Activated B cell treated with CpG ODN at 0.5 μM for 24 hours (primary cell): Measurements from ENCODE around the gene TMEM181. TPM values are rescaled to one million over a fixed set of nuclear protein-coding genes. Genes with fewer than 3 reads are reported as not detected.

Source experiments
- ATAC-seq: fragments of 200-7000 bp; cut with Tn5 transposase; one replicate; pipeline ENCODE4 v1.10.0; 2021; ENCODE audit warnings: low read depth, mild to moderate bottlenecking, moderate library complexity
- CTCF ChIA-PET: fragments of 350-600 bp; sonication (Branson Sonifier 250); formaldehyde crosslinking; loops from one replicate; lab custom pipeline; 2021; ENCODE audit warnings: antibody characterized with exemption; lab: Charles Lee
- POLR2A ChIA-PET: fragments of 350-600 bp; sonication (Branson Sonifier 250); formaldehyde crosslinking; loops from one replicate; lab custom pipeline; 2021; ENCODE audit warnings: antibody characterized with exemption; lab: Charles Lee
- DNase-seq: peaks from one replicate; pipeline ENCODE4 v3.0.0; 2022
- H3K27ac Mint-ChIP-seq: one replicate; pipeline ENCODE4 v1.8.0; 2020; ENCODE audit warnings: mixed read lengths
- H3K27me3 Mint-ChIP-seq: one replicate; pipeline ENCODE4 v1.8.0; 2021; ENCODE audit warnings: mixed read lengths
- H3K36me3 Mint-ChIP-seq: one replicate; pipeline ENCODE4 v1.8.0; 2021; ENCODE audit warnings: low read depth, mixed read lengths
- H3K4me1 Mint-ChIP-seq: one replicate; pipeline ENCODE4 v1.8.0; 2021; ENCODE audit warnings: mixed read lengths
- H3K4me3 Mint-ChIP-seq: one replicate; pipeline ENCODE4 v1.8.0; 2020; ENCODE audit warnings: mild to moderate bottlenecking, mixed read lengths
- H3K9me3 Mint-ChIP-seq: one replicate; pipeline ENCODE4 v1.8.0; 2020; ENCODE audit warnings: mixed read lengths
- intact Hi-C: fragments of 100-400 bp; cut with micrococcal nuclease; formaldehyde crosslinking; loops from one replicate; pipeline ENCODE4 v1.15.1; 2024
- total RNA-seq: library from RNA; stranded (reverse); gene quantifications from 2 replicates; pipeline ENCODE4 v1.2.3, GENCODE V29; 2022
- TF ChIP-seq, protein P1 (sequence below): fragments of 200-600 bp; IDR thresholded peaks from one replicate; pipeline ENCODE4 v1.8.0; 2022; ENCODE audit warnings: antibody characterized with exemption, mild to moderate bottlenecking

Gene TMEM181
- total RNA-seq, 1 donor from 2014 or later, result 8.8 TPM

DNA sequence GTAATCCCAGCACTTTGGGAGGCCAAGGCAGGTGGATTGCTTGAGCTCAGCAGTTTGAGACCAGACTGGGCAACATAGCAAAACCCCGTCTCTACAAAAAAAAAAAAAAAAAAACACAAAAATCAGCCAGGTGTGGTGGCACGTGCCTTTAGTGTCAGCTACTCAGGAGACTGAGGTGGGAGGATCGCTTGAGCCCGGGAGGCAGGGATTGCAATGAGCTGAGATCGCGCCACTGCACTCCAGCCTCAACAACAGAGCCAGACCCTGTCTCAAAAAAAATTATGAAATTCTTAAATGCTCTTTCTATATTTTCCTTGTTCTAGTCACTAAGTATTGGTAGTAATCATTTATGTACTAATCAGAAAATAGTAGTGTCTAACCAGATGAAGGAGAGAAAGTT lies 120.6 kb downstream of the TMEM181 start:
- TF ChIP-seq, protein P1, sequence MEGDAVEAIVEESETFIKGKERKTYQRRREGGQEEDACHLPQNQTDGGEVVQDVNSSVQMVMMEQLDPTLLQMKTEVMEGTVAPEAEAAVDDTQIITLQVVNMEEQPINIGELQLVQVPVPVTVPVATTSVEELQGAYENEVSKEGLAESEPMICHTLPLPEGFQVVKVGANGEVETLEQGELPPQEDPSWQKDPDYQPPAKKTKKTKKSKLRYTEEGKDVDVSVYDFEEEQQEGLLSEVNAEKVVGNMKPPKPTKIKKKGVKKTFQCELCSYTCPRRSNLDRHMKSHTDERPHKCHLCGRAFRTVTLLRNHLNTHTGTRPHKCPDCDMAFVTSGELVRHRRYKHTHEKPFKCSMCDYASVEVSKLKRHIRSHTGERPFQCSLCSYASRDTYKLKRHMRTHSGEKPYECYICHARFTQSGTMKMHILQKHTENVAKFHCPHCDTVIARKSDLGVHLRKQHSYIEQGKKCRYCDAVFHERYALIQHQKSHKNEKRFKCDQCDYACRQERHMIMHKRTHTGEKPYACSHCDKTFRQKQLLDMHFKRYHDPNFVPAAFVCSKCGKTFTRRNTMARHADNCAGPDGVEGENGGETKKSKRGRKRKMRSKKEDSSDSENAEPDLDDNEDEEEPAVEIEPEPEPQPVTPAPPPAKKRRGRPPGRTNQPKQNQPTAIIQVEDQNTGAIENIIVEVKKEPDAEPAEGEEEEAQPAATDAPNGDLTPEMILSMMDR, result no peak
- Mint-ChIP-seq H3K27ac (no peak overlapping the region), H3K4me1 (no peaks in the 10 kb centered on the region), H3K27me3 (no peaks in the 10 kb centered on the region), H3K9me3 (no peaks in the 10 kb centered on the region), H3K4me3 (no peak overlapping the region), H3K36me3 (no peaks in the 10 kb centered on the region)
- DNase-seq, result no peak
- no peak for ATAC-seq
- CTCF ChIA-PET, result no interaction called here
- POLR2A ChIA-PET, result no interaction called here
- intact Hi-C loops, result loop anchor here (2.0 kb wide), 1 partner anchor 14 kb away; no protein-coding TSS in a partner anchor

DNA sequence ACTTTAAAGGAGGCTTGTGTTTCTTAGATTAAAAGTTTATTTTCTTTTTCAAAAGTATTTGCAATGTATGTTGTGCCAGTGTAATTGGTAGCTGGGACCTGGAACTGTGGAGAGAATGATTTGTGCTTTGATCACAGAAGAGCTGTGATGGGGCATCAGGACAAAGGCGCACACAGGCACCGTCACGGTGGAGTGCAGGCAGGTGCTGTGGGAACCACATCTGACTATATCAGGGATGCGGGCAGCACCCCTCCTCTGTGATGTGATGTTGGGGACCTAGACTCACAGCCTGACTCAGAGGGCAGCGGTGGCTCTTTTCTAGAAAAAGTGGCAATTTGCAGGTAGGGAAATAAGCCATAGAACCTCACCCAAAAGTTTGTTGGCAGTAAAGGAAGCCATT lies 124.4 kb downstream of the TMEM181 start:
- POLR2A ChIA-PET, result no interaction called here
- intact Hi-C loops, result no loop called here
- CTCF ChIA-PET, result no interaction called here
- TF ChIP-seq, protein P1, result no peak
- Mint-ChIP-seq H3K27ac (no peak overlapping the region), H3K9me3 (no peaks in the 10 kb centered on the region), H3K36me3 (no peaks in the 10 kb centered on the region), H3K27me3 (no peaks in the 10 kb centered on the region), H3K4me1 (peaks cover 19% of the 10 kb centered on the region), H3K4me3 (no peak overlapping the region)
- ATAC-seq (no peak), DNase-seq (no peak)

GRCh38 chr6:158684745-158685324 lies 124.9 kb downstream of the TMEM181 start:
- Mint-ChIP-seq H3K36me3 (no peaks in the 10 kb centered on the region), H3K4me3 (no peak overlapping the region), H3K27ac (no peak overlapping the region), H3K4me1 (peaks cover 19% of the 10 kb centered on the region), H3K9me3 (no peaks in the 10 kb centered on the region), H3K27me3 (no peaks in the 10 kb centered on the region)
- DNase-seq (no peak), ATAC-seq (no peak)
- TF ChIP-seq, protein P1, result no peak
- POLR2A ChIA-PET, result interaction anchor here (1.1 kb wide), 1 partner anchor 23 kb away, joined by 3 read pairs; no protein-coding TSS in a partner anchor
- intact Hi-C loops, result no loop called here
- CTCF ChIA-PET, result no interaction called here

Other genes starting within 250 kb of the TMEM181 start
- 52.7 and 63.0 TPM in 2 replicates for gene TULP4, start 247.6 kb upstream of the TMEM181 start, total RNA-seq
- 37.7 and 43.9 TPM in 2 replicates for gene DYNLT1, start 84.7 kb downstream of the TMEM181 start, total RNA-seq
- gene SYTL3, start 90.0 kb downstream of the TMEM181 start, total RNA-seq, result 5.8 and 6.0 TPM in 2 replicates